C4-2B (cell line): ENCODE measurements around the gene MACF1.
A peak's percentile ranks its signal among the peaks of the same experiment; 100 is the strongest.

Experiments used
- H3K27ac ChIP-seq: fragments of 450-650 bp; 2 replicates; pipeline ENCODE4 v1.5.1; 2017
- ZFX ChIP-seq: fragments of 450-650 bp; IDR thresholded peaks from 2 replicates; pipeline ENCODE4 v1.6.1; 2017
- TF ChIP-seq, protein P1 (sequence below): fragments of 450-650 bp; conservative IDR thresholded peaks from 2 replicates; pipeline ENCODE4 v1.5.1; 2017; ENCODE audit warnings: mild to moderate bottlenecking

The MACF1 gene

GRCh38 chr1:39359028-39359570 is 154.6 kb downstream of the MACF1 start:
- peak overlapping the region; percentile 29; the same call in 1 of the 2 replicates for H3K27ac ChIP-seq
- no peak for TF ChIP-seq ZFX
- TF ChIP-seq, protein P1, sequence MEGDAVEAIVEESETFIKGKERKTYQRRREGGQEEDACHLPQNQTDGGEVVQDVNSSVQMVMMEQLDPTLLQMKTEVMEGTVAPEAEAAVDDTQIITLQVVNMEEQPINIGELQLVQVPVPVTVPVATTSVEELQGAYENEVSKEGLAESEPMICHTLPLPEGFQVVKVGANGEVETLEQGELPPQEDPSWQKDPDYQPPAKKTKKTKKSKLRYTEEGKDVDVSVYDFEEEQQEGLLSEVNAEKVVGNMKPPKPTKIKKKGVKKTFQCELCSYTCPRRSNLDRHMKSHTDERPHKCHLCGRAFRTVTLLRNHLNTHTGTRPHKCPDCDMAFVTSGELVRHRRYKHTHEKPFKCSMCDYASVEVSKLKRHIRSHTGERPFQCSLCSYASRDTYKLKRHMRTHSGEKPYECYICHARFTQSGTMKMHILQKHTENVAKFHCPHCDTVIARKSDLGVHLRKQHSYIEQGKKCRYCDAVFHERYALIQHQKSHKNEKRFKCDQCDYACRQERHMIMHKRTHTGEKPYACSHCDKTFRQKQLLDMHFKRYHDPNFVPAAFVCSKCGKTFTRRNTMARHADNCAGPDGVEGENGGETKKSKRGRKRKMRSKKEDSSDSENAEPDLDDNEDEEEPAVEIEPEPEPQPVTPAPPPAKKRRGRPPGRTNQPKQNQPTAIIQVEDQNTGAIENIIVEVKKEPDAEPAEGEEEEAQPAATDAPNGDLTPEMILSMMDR = no peak

GRCh38 chr1:39360731-39361130 is 156.2 kb downstream of the MACF1 start:
- H3K27ac ChIP-seq = no peak overlapping the region
- no peak for TF ChIP-seq ZFX
- TF ChIP-seq, protein P1 = no peak

DNA sequence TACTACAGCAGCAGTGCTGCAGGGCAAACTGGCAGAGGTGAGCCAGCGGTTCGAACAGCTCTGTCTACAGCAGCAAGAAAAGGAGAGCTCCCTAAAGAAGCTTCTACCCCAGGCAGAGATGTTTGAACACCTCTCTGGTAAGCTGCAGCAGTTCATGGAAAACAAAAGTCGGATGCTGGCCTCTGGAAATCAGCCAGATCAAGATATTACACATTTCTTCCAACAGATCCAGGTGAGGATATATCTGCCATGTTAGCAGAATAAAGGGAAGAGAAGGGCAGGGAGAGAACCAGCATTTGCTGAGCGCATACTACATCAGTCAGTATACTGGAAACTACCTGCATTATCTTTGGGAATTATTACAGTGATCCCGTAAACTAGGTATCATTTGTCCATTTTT is 157.0 kb downstream of the MACF1 start:
- H3K27ac ChIP-seq = no peak overlapping the region
- TF ChIP-seq ZFX = no peak
- TF ChIP-seq, protein P1 = no peak

- no peak for TF ChIP-seq ZFX
- TF ChIP-seq, protein P1 = no peak
- H3K27ac ChIP-seq = no peak overlapping the region
Observed at GRCh38 chr1:39363267-39363666, 158.8 kb downstream of the MACF1 start.

GRCh38 chr1:39368045-39368444 is 163.6 kb downstream of the MACF1 start:
- no peak for TF ChIP-seq ZFX
- H3K27ac ChIP-seq = no peak overlapping the region

DNA sequence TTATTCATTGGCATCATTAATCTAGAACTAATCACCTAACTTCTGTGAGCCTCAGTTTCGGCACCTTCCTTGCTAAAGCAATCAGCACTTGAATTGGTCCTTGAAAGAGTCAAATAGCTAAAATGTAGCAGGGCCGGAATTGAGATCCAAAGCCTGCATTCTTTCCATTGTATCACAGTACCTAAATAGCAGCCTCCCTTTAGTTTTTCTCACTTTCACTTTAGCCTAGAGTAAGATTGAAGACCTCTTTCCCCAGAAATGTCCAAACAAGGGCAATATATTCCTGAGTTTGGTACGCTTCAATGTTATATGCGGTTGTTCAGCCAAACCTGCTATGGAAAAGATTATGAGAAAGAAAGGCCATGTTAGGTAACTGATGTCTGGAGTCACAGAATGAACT is 165.1 kb downstream of the MACF1 start:
- H3K27ac ChIP-seq = no peak overlapping the region
- TF ChIP-seq, protein P1 = no peak
- TF ChIP-seq ZFX = no peak

GRCh38 chr1:39370602-39371001 is 166.1 kb downstream of the MACF1 start:
- H3K27ac ChIP-seq = no peak overlapping the region
- TF ChIP-seq, protein P1 = no peak
- no peak for TF ChIP-seq ZFX

DNA sequence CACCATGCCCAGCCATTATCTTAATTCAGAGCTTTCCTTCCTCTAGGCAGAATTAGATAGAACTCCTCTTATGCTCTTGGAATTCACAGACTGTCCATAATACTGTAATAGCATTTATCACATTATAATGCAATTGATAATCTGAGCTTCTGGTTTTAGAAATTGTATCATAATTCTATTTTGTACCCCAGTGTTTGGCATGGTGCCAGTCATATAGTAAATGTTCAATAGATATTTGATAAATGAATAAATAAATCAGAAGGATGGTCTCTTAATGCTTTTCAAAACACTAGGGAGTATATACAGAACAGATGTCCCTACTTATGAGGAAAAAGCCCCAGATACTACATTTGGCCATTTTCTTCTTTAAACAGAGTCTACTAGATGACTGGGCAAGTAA is 167.6 kb downstream of the MACF1 start:
- TF ChIP-seq ZFX = no peak
- TF ChIP-seq, protein P1 = no peak
- no peak overlapping the region for H3K27ac ChIP-seq
